Heart left ventricle (tissue), 13 donors: Measurements from ENCODE around the gene PCYOX1L.

Experiments
- CTCF ChIP-seq, 12 donors: fragments of 200-600 bp; sonication (generic) in 4 of 12; IDR thresholded peaks; one replicate each; pipeline versions ENCODE4 v1.5.0 to v1.8.0; 2018 to 2022; ENCODE audit warnings: antibody characterized with exemption in 12 of 12, mild to moderate bottlenecking in 5 of 12
- POLR2A ChIP-seq, 2 donors: fragments of 450-650 bp; IDR thresholded peaks; one replicate each; pipeline ENCODE4 v1.6.1; 2017; ENCODE audit warnings: antibody characterized with exemption in 2 of 2, mild to moderate bottlenecking in 2 of 2, moderate library complexity in 2 of 2
- donor health status: ischemic (EF 13 %, LVEDD 7.1; RV severe dilation, severe dysfunction).
- donor health status: DM: no; HTN: yes; CAD: no.
- donor health status: DM: no; HTN: no; CAD: no.
- donor health status: ischemic (EF 25% LVEDD 6.9; RV normal size, moderate dysfunction).
- donor health status: ischemic (EF 25% LVEDD 5.7; RV mildly dilated, moderate dysfunction).
- donor health status: ischemic (EF 35%, LVEDD 5.7; RV mildly dilated, moderate dysfunction).
- donor health status: nonischemic (EF 11% LVEDD 7.7; RV severe dilation, severe dysfunction).
- donor health status: DM: yes; HTN: yes; CAD: no.
- donor health status: PGD.
- donor health status: ischemic (EF 29% LVEDD 5.4; RV normal size, mild dysfunction).
- donor health status: nonischemic (EF 23%, LVEDD 6.1; RV moderate dilation, normal function).

GRCh38 chr5:149379177-149379761, 21.4 kb downstream of the PCYOX1L start, which contains the start of gene IL17B:
- no peak for TF ChIP-seq CTCF (IDR thresholded peaks at IDR 0.05)
- TF ChIP-seq POLR2A (IDR thresholded peaks at IDR 0.05) = no peak
